Endodermal cell (in vitro differentiated cells): Measurements from ENCODE around the gene KRT1. TPM values are rescaled to one million over a fixed set of nuclear protein-coding genes. Genes with fewer than 3 reads are reported as not detected.

Source experiments
- DNase-seq: peaks from one replicate; pipeline ENCODE4 v3.0.0-alpha.2; 2017
- H3K27ac ChIP-seq: 2 replicates; pipeline ENCODE4 v1.5.1; 2013; ENCODE audit warnings: mild to moderate bottlenecking, low read depth, low read length, moderate library complexity
- H3K27me3 ChIP-seq: 2 replicates; pipeline ENCODE4 v1.6.1; 2013; ENCODE audit warnings: mild to moderate bottlenecking, low read length, moderate library complexity; ENCODE audit not compliant: insufficient read depth, control insufficient read depth, poor library complexity, severe bottlenecking
- H3K36me3 ChIP-seq: 2 replicates; pipeline ENCODE4 v1.7.0; 2013; ENCODE audit warnings: mild to moderate bottlenecking, low read length, moderate library complexity; ENCODE audit not compliant: control insufficient read depth, insufficient read depth
- H3K4me1 ChIP-seq: one replicate; pipeline ENCODE4 v1.7.0; 2013; ENCODE audit warnings: low read length; ENCODE audit not compliant: control insufficient read depth, insufficient read depth
- H3K4me3 ChIP-seq: 2 replicates; pipeline ENCODE4 v1.5.1; 2013; ENCODE audit warnings: mild to moderate bottlenecking, low read length, moderate library complexity
- H3K9ac ChIP-seq: 2 replicates; pipeline ENCODE4 v1.6.1; 2013; ENCODE audit warnings: mild to moderate bottlenecking, low read length, moderate library complexity; ENCODE audit not compliant: poor library complexity, severe bottlenecking; ENCODE audit errors: extremely low read depth
- H3K9me3 ChIP-seq: 2 replicates; pipeline ENCODE4 v1.6.1; 2013; ENCODE audit warnings: mild to moderate bottlenecking, low read length, moderate library complexity; ENCODE audit not compliant: control insufficient read depth
- H3K27ac Mint-ChIP-seq: 2 replicates; pipeline ENCODE4 v1.8.0; 2020; ENCODE audit warnings: mixed read lengths
- H3K27me3 Mint-ChIP-seq: 2 replicates; pipeline ENCODE4 v1.8.0; 2021; ENCODE audit warnings: mild to moderate bottlenecking, mixed read lengths; ENCODE audit not compliant: insufficient read depth
- H3K36me3 Mint-ChIP-seq: 2 replicates; pipeline ENCODE4 v1.8.0; 2020; ENCODE audit warnings: low read depth, mixed read lengths
- H3K4me1 Mint-ChIP-seq: 2 replicates; pipeline ENCODE4 v1.8.0; 2020; ENCODE audit warnings: mixed read lengths
- H3K4me3 Mint-ChIP-seq: 2 replicates; pipeline ENCODE4 v1.8.0; 2020; ENCODE audit warnings: mild to moderate bottlenecking, moderate library complexity, mixed read lengths
- H3K9me3 Mint-ChIP-seq: 2 replicates; pipeline ENCODE4 v1.8.0; 2020; ENCODE audit warnings: mild to moderate bottlenecking, mixed read lengths
- WGBS, 2 experiments: methylation state at CpG; one replicate each; pipeline versions ENCODE4 v1.1.5 to v1.1.7; 2013; ENCODE audit warnings: missing lambda C conversion rate in 2 of 2, mixed read lengths in 1 of 2; ENCODE audit not compliant: insufficient coverage in 1 of 2, insufficient read length in 1 of 2; 5-methylcytosine and 5-hydroxymethylcytosine counted together
- total RNA-seq, 2 donors: library from RNA; stranded (reverse); fragmentation: NEBNext Ultra II Directional in 1 of 2; extraction: Animal tissue kit (Norgen Biotek cat#: 25700) in 1 of 2; gene quantifications; 2 replicates in 1 of 2; 3 replicates in 1 of 2; pipeline ENCODE4 v1.2.1, GENCODE V29; 2021
- TF ChIP-seq, protein P1 (sequence below): fragments of 200-600 bp; sonication (generic); conservative IDR thresholded peaks from 2 replicates; pipeline ENCODE4 v1.5.0; 2021; ENCODE audit warnings: antibody characterized with exemption, mild to moderate bottlenecking

KRT1 gene
- total RNA-seq, 2 donors from 2014 or later, result not detected

DNA sequence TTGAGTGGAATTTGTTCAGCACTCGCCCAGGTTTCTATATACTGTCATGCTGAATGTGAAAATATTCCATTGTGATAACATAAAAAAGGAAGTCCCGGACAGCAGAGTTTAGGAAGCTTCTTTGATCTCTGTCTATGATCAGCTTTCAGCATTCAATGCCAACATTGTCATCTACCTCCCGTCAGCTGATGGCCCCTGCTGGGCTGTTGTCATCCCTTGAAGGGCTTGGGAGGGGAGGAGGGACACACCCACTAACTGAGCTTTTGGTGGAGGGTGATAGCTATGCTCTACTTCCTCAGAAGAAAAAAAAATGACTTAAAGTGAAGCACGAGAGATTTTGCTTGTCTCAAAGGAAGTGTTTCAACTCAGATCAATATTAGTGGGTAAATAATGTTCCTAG, 27.8 kb upstream of the KRT1 start:
- H3K27ac ChIP-seq, result no peak overlapping the region
- TF ChIP-seq, protein P1, sequence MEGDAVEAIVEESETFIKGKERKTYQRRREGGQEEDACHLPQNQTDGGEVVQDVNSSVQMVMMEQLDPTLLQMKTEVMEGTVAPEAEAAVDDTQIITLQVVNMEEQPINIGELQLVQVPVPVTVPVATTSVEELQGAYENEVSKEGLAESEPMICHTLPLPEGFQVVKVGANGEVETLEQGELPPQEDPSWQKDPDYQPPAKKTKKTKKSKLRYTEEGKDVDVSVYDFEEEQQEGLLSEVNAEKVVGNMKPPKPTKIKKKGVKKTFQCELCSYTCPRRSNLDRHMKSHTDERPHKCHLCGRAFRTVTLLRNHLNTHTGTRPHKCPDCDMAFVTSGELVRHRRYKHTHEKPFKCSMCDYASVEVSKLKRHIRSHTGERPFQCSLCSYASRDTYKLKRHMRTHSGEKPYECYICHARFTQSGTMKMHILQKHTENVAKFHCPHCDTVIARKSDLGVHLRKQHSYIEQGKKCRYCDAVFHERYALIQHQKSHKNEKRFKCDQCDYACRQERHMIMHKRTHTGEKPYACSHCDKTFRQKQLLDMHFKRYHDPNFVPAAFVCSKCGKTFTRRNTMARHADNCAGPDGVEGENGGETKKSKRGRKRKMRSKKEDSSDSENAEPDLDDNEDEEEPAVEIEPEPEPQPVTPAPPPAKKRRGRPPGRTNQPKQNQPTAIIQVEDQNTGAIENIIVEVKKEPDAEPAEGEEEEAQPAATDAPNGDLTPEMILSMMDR, result no peak
- H3K4me3 Mint-ChIP-seq, result no peak overlapping the region
- H3K36me3 Mint-ChIP-seq, result no peaks in the 10 kb centered on the region
- H3K4me1 Mint-ChIP-seq, result peaks cover 4% of the 10 kb centered on the region
- H3K4me1 ChIP-seq, result no peaks in the 10 kb centered on the region
- H3K27me3 ChIP-seq, result peaks cover 20% of the 10 kb centered on the region
- no peak overlapping the region for H3K27ac Mint-ChIP-seq
- H3K9me3 ChIP-seq, result no peaks in the 10 kb centered on the region
- no peak for DNase-seq
- 49 to 74% methylated on average over 2 to 4 of the region's 4 CpGs for WGBS, 2 experiments
- no peaks in the 10 kb centered on the region for H3K36me3 ChIP-seq
- peaks cover 27% of the 10 kb centered on the region for H3K27me3 Mint-ChIP-seq
- H3K4me3 ChIP-seq, result no peak overlapping the region
- H3K9me3 Mint-ChIP-seq, result no peaks in the 10 kb centered on the region
- no peak overlapping the region for H3K9ac ChIP-seq

DNA sequence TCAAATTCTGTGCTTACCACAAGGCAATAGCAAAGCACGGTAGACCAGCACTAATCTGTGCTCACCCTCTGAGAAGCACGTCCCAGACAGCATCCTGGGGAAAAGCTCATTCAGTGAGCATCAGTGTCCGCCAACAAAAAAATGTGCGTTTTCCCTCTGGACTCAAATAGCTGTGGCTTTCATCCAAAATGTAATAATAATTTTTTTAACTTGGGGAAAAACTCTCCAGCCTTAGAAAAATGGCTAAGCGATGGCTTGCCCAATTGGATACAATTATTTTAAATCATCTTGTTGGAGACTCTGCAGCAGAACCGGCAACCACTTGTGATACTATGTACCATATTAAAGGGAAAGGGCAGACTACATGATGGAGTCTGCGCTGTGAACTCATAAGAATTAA, 24.3 kb upstream of the KRT1 start:
- Mint-ChIP-seq H3K27ac (no peak overlapping the region), H3K4me3 (no peak overlapping the region), H3K36me3 (no peaks in the 10 kb centered on the region), H3K9me3 (no peaks in the 10 kb centered on the region), H3K27me3 (peaks cover 20% of the 10 kb centered on the region), H3K4me1 (peaks cover 2% of the 10 kb centered on the region)
- Histone ChIP-seq H3K9ac (no peak overlapping the region), H3K27ac (no peak overlapping the region), H3K27me3 (peaks cover 31% of the 10 kb centered on the region), H3K36me3 (no peaks in the 10 kb centered on the region), H3K4me3 (no peak overlapping the region), H3K9me3 (no peaks in the 10 kb centered on the region), H3K4me1 (no peaks in the 10 kb centered on the region)
- 88 to 94% methylated on average over 6 to 7 of the region's 7 CpGs for WGBS, 2 experiments
- TF ChIP-seq, protein P1, result no peak
- DNase-seq, result no peak

- no peaks in the 10 kb centered on the region for H3K36me3 Mint-ChIP-seq
- no peaks in the 10 kb centered on the region for H3K9me3 ChIP-seq
- H3K27ac Mint-ChIP-seq, result no peak overlapping the region
- H3K27me3 ChIP-seq, result peaks cover 31% of the 10 kb centered on the region
- TF ChIP-seq, protein P1, result no peak
- no peak overlapping the region for H3K4me3 Mint-ChIP-seq
- WGBS, 2 experiments, result 90% methylated on average over 1 of the region's 1 CpG; no CpG with 5 or more reads in 1 of the 2 experiments
- no peak overlapping the region for H3K4me3 ChIP-seq
- peaks cover 17% of the 10 kb centered on the region for H3K27me3 Mint-ChIP-seq
- H3K4me1 ChIP-seq, result peaks cover 6% of the 10 kb centered on the region
- H3K9me3 Mint-ChIP-seq, result no peaks in the 10 kb centered on the region
- no peak overlapping the region for H3K9ac ChIP-seq
- no peaks in the 10 kb centered on the region for H3K36me3 ChIP-seq
- no peak overlapping the region for H3K27ac ChIP-seq
- no peak for DNase-seq
- peaks cover 8% of the 10 kb centered on the region for H3K4me1 Mint-ChIP-seq
Measured at GRCh38 chr12:52703878-52704277, 23.7 kb upstream of the KRT1 start.
